Measurements from ENCODE around the gene COX7A2. TPM values are rescaled to one million over a fixed set of nuclear protein-coding genes. Genes with fewer than 3 reads are reported as not detected.

COX7A2 gene, protein sequence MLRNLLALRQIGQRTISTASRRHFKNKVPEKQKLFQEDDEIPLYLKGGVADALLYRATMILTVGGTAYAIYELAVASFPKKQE
- 269 to 341 TPM (median 281 TPM) in 5 replicates for total RNA-seq (2022; extraction: Qiagen RNA extraction)

DNA sequence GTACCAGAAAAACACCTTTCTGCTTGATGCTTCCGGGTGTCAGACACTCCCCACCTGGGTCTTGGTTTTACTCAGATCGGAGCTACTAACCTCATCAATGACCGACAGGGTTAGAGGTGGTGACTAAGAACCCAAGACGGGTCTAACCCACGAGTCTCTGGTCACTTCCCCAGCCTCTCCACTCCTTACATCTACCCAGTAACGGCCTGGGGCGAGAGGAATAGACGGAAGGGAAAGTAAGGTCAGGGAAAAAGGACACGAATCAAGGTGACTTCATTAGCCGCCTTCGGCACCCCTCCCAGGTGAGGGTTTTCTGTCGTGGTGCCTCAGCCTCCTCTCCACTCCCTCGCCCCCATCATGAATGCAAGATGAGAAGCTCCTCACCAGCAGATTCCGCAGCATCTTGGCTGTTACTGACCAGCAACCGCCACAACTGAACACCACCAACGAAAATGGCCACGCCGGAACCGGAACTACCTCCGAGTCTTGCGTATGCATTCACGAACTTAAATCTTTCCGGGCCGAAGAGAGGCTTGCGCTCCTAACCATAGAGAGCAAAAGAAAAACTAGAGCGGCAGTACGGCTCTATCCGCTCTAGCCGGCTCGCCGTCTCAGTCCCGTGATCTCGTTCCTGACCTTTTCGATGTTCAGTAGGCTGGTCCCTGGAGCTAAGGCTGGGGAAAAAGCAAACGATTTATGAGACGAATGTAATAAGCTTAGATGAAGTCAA lies at the start of gene COX7A2:
Gene COX7A2, minus strand, starts transcription at position 469 of the 730 bp plus-strand sequence. Its CDS starts 67 bp downstream, at position 402.

DNA sequence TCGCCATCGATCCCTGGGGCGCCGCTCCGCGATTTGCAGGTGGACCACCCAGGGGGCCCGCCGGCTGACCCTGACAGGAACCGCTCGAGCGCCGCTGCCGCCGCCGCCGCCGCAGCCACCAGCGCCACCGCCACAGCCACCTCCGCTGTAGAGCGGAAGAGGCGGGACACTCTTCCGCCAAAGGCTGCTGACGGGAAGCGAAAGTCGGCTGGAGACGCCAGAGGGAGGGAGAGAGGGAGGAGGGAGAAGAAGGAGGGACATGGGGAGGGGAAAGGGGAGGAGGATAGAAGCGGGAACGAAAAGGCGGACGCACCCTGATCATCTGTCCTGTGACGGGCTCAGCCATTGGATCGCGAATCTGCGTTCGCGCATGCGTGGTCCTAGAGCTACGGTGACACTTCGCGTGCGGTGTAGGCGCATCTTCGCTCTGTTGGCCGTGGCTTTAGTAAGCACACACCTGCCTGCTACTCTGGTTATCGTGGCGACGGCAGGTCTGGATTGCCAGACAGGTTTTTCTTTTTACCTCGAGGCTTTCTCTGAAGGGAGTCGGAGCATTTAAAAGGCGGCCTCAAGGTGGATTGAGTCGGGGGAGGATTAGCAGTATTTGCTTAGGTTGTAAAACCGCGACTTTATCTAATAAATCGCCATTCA lies 41.2 kb upstream of the COX7A2 start, which contains the start of gene TMEM30A:
Gene TMEM30A, minus strand, starts transcription at position 161 of the 651 bp plus-strand sequence. Its CDS starts 154 bp downstream, at position 7.

DNA sequence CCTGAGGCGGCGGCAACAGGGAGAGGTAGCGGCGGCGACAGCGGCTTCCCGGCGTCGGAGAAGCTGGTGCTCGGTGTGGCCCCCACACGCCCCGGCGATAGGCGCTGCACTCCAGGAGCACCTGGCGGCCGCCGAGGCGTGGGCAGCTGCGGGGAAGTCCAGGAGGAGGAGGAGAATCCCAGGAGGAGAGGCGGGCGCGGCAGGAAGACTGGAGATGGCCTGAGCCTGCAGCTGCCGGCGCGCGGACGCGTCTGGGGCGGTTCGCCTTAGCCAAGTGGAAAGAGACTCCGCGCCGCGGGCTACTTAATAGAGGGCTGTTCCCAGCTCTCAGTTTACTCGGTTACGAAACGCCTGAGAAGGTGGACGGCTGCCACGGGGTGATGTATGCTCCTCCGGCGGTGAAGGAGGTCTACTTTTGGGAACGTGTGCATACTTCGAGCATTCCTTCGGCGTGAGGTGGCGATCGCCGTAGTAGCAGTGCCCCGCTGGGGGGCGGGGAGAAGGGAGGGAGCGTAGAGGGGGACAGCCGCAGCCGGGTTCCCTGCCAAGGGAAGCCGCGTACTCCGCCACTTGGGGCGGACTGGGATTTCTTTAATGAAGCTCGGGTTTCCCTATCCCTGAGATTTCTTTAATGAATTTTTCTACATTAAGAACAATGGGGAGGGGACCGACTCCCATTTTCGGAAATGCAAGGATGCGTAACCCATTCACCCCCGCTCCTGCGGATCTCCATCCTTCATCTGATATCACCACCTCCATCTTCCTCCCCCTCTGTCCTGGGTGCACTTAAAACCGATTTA lies 37.6 kb downstream of the COX7A2 start, which contains the start of gene COL12A1:
Gene COL12A1, minus strand, starts transcription at position 278 of the 800 bp plus-strand sequence. CDS start 3,261 bp downstream, outside the sequence.

Other genes starting within 250 kb of the COX7A2 start
- 4.6 to 6.7 TPM (median 5.5 TPM) in 5 replicates for gene COL12A1, start 37.7 kb downstream of the COX7A2 start, total RNA-seq (2022; extraction: Qiagen RNA extraction)
- gene TMEM30A, start 41.0 kb upstream of the COX7A2 start, total RNA-seq (2022; extraction: Qiagen RNA extraction), result 30.7 to 44.4 TPM (median 41.0 TPM) in 5 replicates
- gene FILIP1, start 250.0 kb upstream of the COX7A2 start, total RNA-seq (2022; extraction: Qiagen RNA extraction), result 0.15 to 0.53 TPM (median 0.32 TPM) in 5 replicates

All from A549 treated with Mapracorat at 1 μM for 4 hours (cell line).